ENCODE measurements around the gene STMND1.

- TF ChIP-seq, protein P1, sequence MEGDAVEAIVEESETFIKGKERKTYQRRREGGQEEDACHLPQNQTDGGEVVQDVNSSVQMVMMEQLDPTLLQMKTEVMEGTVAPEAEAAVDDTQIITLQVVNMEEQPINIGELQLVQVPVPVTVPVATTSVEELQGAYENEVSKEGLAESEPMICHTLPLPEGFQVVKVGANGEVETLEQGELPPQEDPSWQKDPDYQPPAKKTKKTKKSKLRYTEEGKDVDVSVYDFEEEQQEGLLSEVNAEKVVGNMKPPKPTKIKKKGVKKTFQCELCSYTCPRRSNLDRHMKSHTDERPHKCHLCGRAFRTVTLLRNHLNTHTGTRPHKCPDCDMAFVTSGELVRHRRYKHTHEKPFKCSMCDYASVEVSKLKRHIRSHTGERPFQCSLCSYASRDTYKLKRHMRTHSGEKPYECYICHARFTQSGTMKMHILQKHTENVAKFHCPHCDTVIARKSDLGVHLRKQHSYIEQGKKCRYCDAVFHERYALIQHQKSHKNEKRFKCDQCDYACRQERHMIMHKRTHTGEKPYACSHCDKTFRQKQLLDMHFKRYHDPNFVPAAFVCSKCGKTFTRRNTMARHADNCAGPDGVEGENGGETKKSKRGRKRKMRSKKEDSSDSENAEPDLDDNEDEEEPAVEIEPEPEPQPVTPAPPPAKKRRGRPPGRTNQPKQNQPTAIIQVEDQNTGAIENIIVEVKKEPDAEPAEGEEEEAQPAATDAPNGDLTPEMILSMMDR (IDR thresholded peaks at IDR 0.05): no peak
- TF ChIP-seq POLR2A (IDR thresholded peaks at IDR 0.05): no peak
Measured at GRCh38 chr6:17102258-17102870, 514 bp downstream of the STMND1 start.
